H9 (cell line): Measurements from ENCODE around the gene PASK. TPM values are rescaled to one million over a fixed set of nuclear protein-coding genes. Genes with fewer than 3 reads are reported as not detected.

Experiments
- DNase-seq: peaks from one replicate; pipeline ENCODE4 v3.0.0-alpha.2; 2017
- H2AFZ ChIP-seq: one replicate; pipeline ENCODE4 v1.6.1; 2013; ENCODE audit warnings: mild to moderate bottlenecking, low read length, control low read depth, moderate library complexity
- H2AK5ac ChIP-seq: 2 replicates; pipeline ENCODE4 v1.6.1; 2013; ENCODE audit warnings: low read length, control low read depth, mixed read lengths; ENCODE audit not compliant: insufficient read length
- H2BK120ac ChIP-seq: one replicate; pipeline ENCODE4 v1.6.1; 2013; ENCODE audit warnings: low read depth, mild to moderate bottlenecking, low read length, control low read depth, inconsistent platforms; ENCODE audit not compliant: poor library complexity, severe bottlenecking
- H2BK12ac ChIP-seq: 2 replicates; pipeline ENCODE4 v1.6.1; 2013; ENCODE audit warnings: low read length, control low read depth, mixed read lengths, low read depth; ENCODE audit not compliant: insufficient read length
- H2BK15ac ChIP-seq: 2 replicates; pipeline ENCODE4 v1.6.1; 2013; ENCODE audit warnings: low read depth, low read length, control low read depth
- H2BK20ac ChIP-seq: one replicate; pipeline ENCODE4 v1.6.1; 2013; ENCODE audit warnings: low read depth, mild to moderate bottlenecking, low read length, control low read depth, inconsistent platforms; ENCODE audit not compliant: poor library complexity, severe bottlenecking
- H2BK5ac ChIP-seq: 2 replicates; pipeline ENCODE4 v1.6.1; 2013; ENCODE audit warnings: low read length, control low read depth, mixed read lengths; ENCODE audit not compliant: insufficient read length
- H3K14ac ChIP-seq: 2 replicates; pipeline ENCODE4 v1.6.1; 2013; ENCODE audit warnings: low read length, control low read depth; ENCODE audit not compliant: insufficient read depth
- H3K18ac ChIP-seq: 2 replicates; pipeline ENCODE4 v1.6.1; 2013; ENCODE audit warnings: low read depth, mild to moderate bottlenecking, mixed read lengths, low read length, control low read depth; ENCODE audit not compliant: insufficient read length
- H3K23ac ChIP-seq: 2 replicates; pipeline ENCODE4 v1.6.1; 2013; ENCODE audit warnings: low read length, control low read depth, mixed read lengths, low read depth; ENCODE audit not compliant: insufficient read length
- H3K23me2 ChIP-seq: 2 replicates; pipeline ENCODE4 v1.6.1; 2013; ENCODE audit warnings: low read depth, mild to moderate bottlenecking, mixed read lengths, low read length, control low read depth; ENCODE audit not compliant: insufficient read length, poor library complexity, severe bottlenecking
- H3K27ac ChIP-seq: 2 replicates; pipeline ENCODE4 v1.5.1; 2013; ENCODE audit warnings: low read length, control low read depth, mixed read lengths, low read depth; ENCODE audit not compliant: insufficient read length
- H3K27me3 ChIP-seq: 2 replicates; pipeline ENCODE4 v1.6.1; 2013; ENCODE audit warnings: low read length, control low read depth, inconsistent platforms; ENCODE audit not compliant: insufficient read depth
- H3K4ac ChIP-seq: 2 replicates; pipeline ENCODE4 v1.6.1; 2013; ENCODE audit warnings: low read depth, mild to moderate bottlenecking, control low read depth, inconsistent platforms, low read length, moderate library complexity
- H3K4me1 ChIP-seq: 2 replicates; pipeline ENCODE4 v1.6.1; 2013; ENCODE audit warnings: low read length, control low read depth, inconsistent platforms; ENCODE audit not compliant: insufficient read depth
- H3K4me2 ChIP-seq: 2 replicates; pipeline ENCODE4 v1.6.1; 2013; ENCODE audit warnings: low read length, control low read depth, mixed read lengths; ENCODE audit not compliant: insufficient read length, insufficient read depth
- H3K56ac ChIP-seq: 2 replicates; pipeline ENCODE4 v1.6.1; 2013; ENCODE audit warnings: low read depth, mild to moderate bottlenecking, mixed read lengths, low read length, control low read depth; ENCODE audit not compliant: insufficient read length
- H3K79me1 ChIP-seq: 2 replicates; pipeline ENCODE4 v1.6.1; 2013; ENCODE audit warnings: low read depth, mild to moderate bottlenecking, moderate library complexity, low read length, control low read depth, inconsistent platforms; ENCODE audit not compliant: insufficient read depth, poor library complexity, severe bottlenecking
- H3K79me2 ChIP-seq: 2 replicates; pipeline ENCODE4 v1.6.1; 2013; ENCODE audit warnings: low read length, control low read depth, inconsistent platforms; ENCODE audit not compliant: insufficient read depth
- H3K9ac ChIP-seq: 2 replicates; pipeline ENCODE4 v1.6.1; 2013; ENCODE audit warnings: low read length, control low read depth, mixed read lengths; ENCODE audit not compliant: insufficient read length; ENCODE audit errors: extremely low read depth
- H3K9me3 ChIP-seq: one replicate; pipeline ENCODE4 v1.6.1; 2013; ENCODE audit warnings: low read depth, low read length, inconsistent platforms; ENCODE audit not compliant: control insufficient read depth
- H3T11ph ChIP-seq: one replicate; pipeline ENCODE4 v1.6.1; 2013; ENCODE audit warnings: mild to moderate bottlenecking, low read length, control low read depth, inconsistent platforms
- H4K20me1 ChIP-seq: one replicate; pipeline ENCODE4 v1.6.1; 2013; ENCODE audit not compliant: control insufficient read depth, insufficient read length, insufficient read depth
- H4K5ac ChIP-seq: 2 replicates; pipeline ENCODE4 v1.6.1; 2013; ENCODE audit warnings: low read depth, mild to moderate bottlenecking, mixed read lengths, low read length, control low read depth; ENCODE audit not compliant: insufficient read length
- H4K8ac ChIP-seq: replicated peaks from 2 replicates; pipeline ENCODE4 v1.6.1; 2013; ENCODE audit warnings: low read length, control low read depth, mixed read lengths, low read depth; ENCODE audit not compliant: insufficient read length
- H4K91ac ChIP-seq: 2 replicates; pipeline ENCODE4 v1.6.1; 2013; ENCODE audit warnings: low read depth, mild to moderate bottlenecking, moderate library complexity, mixed read lengths, low read length, control low read depth; ENCODE audit not compliant: insufficient read length
- H3K27ac Mint-ChIP-seq, 3 experiments: 2 replicates in 2 of 3; 3 replicates in 1 of 3; pipeline ENCODE4 v1.8.0; 2020 to 2021; ENCODE audit warnings: mixed read lengths in 3 of 3, mild to moderate bottlenecking in 1 of 3, moderate library complexity in 1 of 3
- H3K27me3 Mint-ChIP-seq: 2 replicates; pipeline ENCODE4 v1.8.0; 2021; ENCODE audit warnings: low read depth, mild to moderate bottlenecking, moderate library complexity, mixed read lengths
- H3K36me3 Mint-ChIP-seq, 3 experiments: 2 replicates in 2 of 3; 3 replicates in 1 of 3; pipeline ENCODE4 v1.8.0; 2020 to 2021; ENCODE audit warnings: low read depth in 3 of 3, mixed read lengths in 3 of 3; ENCODE audit not compliant: insufficient read depth in 1 of 3
- H3K4me1 Mint-ChIP-seq, 2 experiments: 2 replicates each; pipeline ENCODE4 v1.8.0; 2020; ENCODE audit warnings: mixed read lengths in 2 of 2
- H3K4me3 Mint-ChIP-seq, 2 experiments: 2 replicates in 1 of 2; 3 replicates in 1 of 2; pipeline ENCODE4 v1.8.0; 2020 to 2021; ENCODE audit warnings: mild to moderate bottlenecking in 2 of 2, mixed read lengths in 2 of 2, moderate library complexity in 1 of 2
- H3K9me3 Mint-ChIP-seq, 2 experiments: 2 replicates in 1 of 2; 3 replicates in 1 of 2; pipeline ENCODE4 v1.8.0; 2020; ENCODE audit warnings: mild to moderate bottlenecking in 2 of 2, mixed read lengths in 2 of 2, moderate library complexity in 1 of 2
- CTCF ChIP-seq: fragments of 200-600 bp; sonication (generic); conservative IDR thresholded peaks from 3 replicates; pipeline ENCODE4 v1.8.0; 2021; ENCODE audit warnings: antibody characterized with exemption, mild to moderate bottlenecking
- WGBS: extraction: QIAGEN DNeasy Blood & Tissue Kit; methylation state at CpG from one replicate; pipeline ENCODE4 v1.1.7; 2013; ENCODE audit warnings: missing lambda C conversion rate, low lambda C conversion rate, mixed read lengths; ENCODE audit not compliant: insufficient read length; ENCODE audit errors: extremely low coverage; 5-methylcytosine and 5-hydroxymethylcytosine counted together
- total RNA-seq: library from RNA; stranded (reverse); gene quantifications from 2 replicates; pipeline ENCODE4 v1.2.1, GENCODE V29; 2021

Gene PASK
- total RNA-seq, 1 experiment from 2014 or later = 68.0 TPM

- Histone ChIP-seq H4K5ac (no peak overlapping the region), H3K4me2 (no peak overlapping the region), H3T11ph (no peak overlapping the region), H3K18ac (no peak overlapping the region), H2AK5ac (no peak overlapping the region), H3K23ac (no peak overlapping the region), H3K9me3 (no peaks in the 10 kb centered on the region), H3K4me1 (no peaks in the 10 kb centered on the region), H2BK120ac (no peak overlapping the region), H3K23me2 (no peaks in the 10 kb centered on the region), H2AFZ (no peak overlapping the region), H4K20me1 (no peaks in the 10 kb centered on the region), H2BK15ac (no peak overlapping the region), H3K79me1 (no peaks in the 10 kb centered on the region), H2BK12ac (no peak overlapping the region), H4K8ac (no peak overlapping the region), H3K4ac (no peak overlapping the region), H4K91ac (no peak overlapping the region), H3K9ac (no peak overlapping the region), H3K14ac (no peak overlapping the region), H2BK20ac (no peak overlapping the region), H3K27ac (no peak overlapping the region), H3K56ac (no peak overlapping the region), H3K27me3 (no peaks in the 10 kb centered on the region), H2BK5ac (no peak overlapping the region), H3K79me2 (no peaks in the 10 kb centered on the region)
- H3K4me1 Mint-ChIP-seq = no peaks in the 10 kb centered on the region
- no peak for TF ChIP-seq CTCF
- no peaks in the 10 kb centered on the region for H3K9me3 Mint-ChIP-seq
- H3K27me3 Mint-ChIP-seq = no peaks in the 10 kb centered on the region
- H3K36me3 Mint-ChIP-seq = peaks cover 27 to 84% (median 64%) of the 10 kb centered on the region in 3 experiments
- H3K27ac Mint-ChIP-seq = no peak overlapping the region
- H3K4me3 Mint-ChIP-seq = no peak overlapping the region
- no CpG with 5 or more reads among the region's 24 CpGs for WGBS
- no peak for DNase-seq
These were observed 11.7 kb downstream of the PASK start for GRCh38 chr2:241137276-241138190.
